ENCODE results near the gene MOGAT2.
"Not testable (repeated sequence)": the region's sequence is repeated elsewhere in the genome, so short reads cannot be mapped to it uniquely, and the experiment has no call there.

MOGAT2 gene

GRCh38 chr11:75718419-75719339, 1.0 kb downstream of the MOGAT2 start:
- DNase-seq (ENCODE audit: insufficient read length, low spot score), result no peak
- no peak for FAIRE-seq

- FAIRE-seq (no peak), DNase-seq (ENCODE audit: insufficient read length, low spot score) (no peak)
Observed at GRCh38 chr11:75719340-75720239, 2.0 kb downstream of the MOGAT2 start.

- no peak for FAIRE-seq
Observed at GRCh38 chr11:75720639-75721038, 3.0 kb downstream of the MOGAT2 start.

GRCh38 chr11:75721852-75722668, 4.4 kb downstream of the MOGAT2 start:
- FAIRE-seq, result no peak

More at GRCh38 chr11:75720639-75721038, 3.0 kb downstream of the MOGAT2 start:
- no peak for DNase-seq (ENCODE audit: insufficient read length, low spot score)

GRCh38 chr11:75722669-75723042, 5.0 kb downstream of the MOGAT2 start:
- DNase-seq (ENCODE audit: insufficient read length, low spot score) (no peak), FAIRE-seq (no peak)

More at GRCh38 chr11:75721852-75722668, 4.4 kb downstream of the MOGAT2 start:
- no peak for DNase-seq (ENCODE audit: insufficient read length, low spot score)

- FAIRE-seq, result no peak
- no peak for DNase-seq (ENCODE audit: insufficient read length, low spot score)
Observed at GRCh38 chr11:75725547-75726320, 8.1 kb downstream of the MOGAT2 start.

- FAIRE-seq (no peak), DNase-seq (ENCODE audit: insufficient read length, low spot score) (no peak)
Observed at GRCh38 chr11:75728992-75729391, 11.4 kb downstream of the MOGAT2 start.

GRCh38 chr11:75731095-75731494, 13.5 kb downstream of the MOGAT2 start:
- no peak for FAIRE-seq
- no peak for DNase-seq (ENCODE audit: insufficient read length, low spot score)

GRCh38 chr11:75733071-75733430, 15.4 kb downstream of the MOGAT2 start:
- FAIRE-seq (no peak), DNase-seq (ENCODE audit: insufficient read length, low spot score) (no peak)

GRCh38 chr11:75733431-75734107, 15.9 kb downstream of the MOGAT2 start:
- no peak for FAIRE-seq
- DNase-seq (ENCODE audit: insufficient read length, low spot score), result no peak

GRCh38 chr11:75734491-75735180, 17.0 kb downstream of the MOGAT2 start:
- no peak for FAIRE-seq
- no peak for DNase-seq (ENCODE audit: insufficient read length, low spot score)

GRCh38 chr11:75735181-75735845, 17.7 kb downstream of the MOGAT2 start:
- no peak for FAIRE-seq
- no peak for DNase-seq (ENCODE audit: insufficient read length, low spot score)

- DNase-seq (ENCODE audit: insufficient read length, low spot score), result no peak
- no peak for FAIRE-seq
Observed at GRCh38 chr11:75737314-75737713, 19.7 kb downstream of the MOGAT2 start.

GRCh38 chr11:75740681-75741080, 23.0 kb downstream of the MOGAT2 start:
- FAIRE-seq (no peak), DNase-seq (ENCODE audit: insufficient read length, low spot score) (no peak)

GRCh38 chr11:75743159-75743558, 25.5 kb downstream of the MOGAT2 start:
- FAIRE-seq; DNase-seq (ENCODE audit: insufficient read length, low spot score): not testable (repeated sequence)

- FAIRE-seq (no peak), DNase-seq (ENCODE audit: insufficient read length, low spot score) (no peak)
Observed at GRCh38 chr11:75743711-75744563, 26.3 kb downstream of the MOGAT2 start.

GRCh38 chr11:75745807-75746206, 28.2 kb downstream of the MOGAT2 start:
- FAIRE-seq, result no peak

More at GRCh38 chr11:75745807-75746206, 28.2 kb downstream of the MOGAT2 start:
- DNase-seq (ENCODE audit: insufficient read length, low spot score), result no peak

Data from HTR-8/SVneo (cell line).